ENCODE data around the gene HMOX2.

The HMOX2 gene

GRCh38 chr16:4534151-4534790, 58.1 kb downstream of the HMOX2 start:
- Mint-ChIP-seq H3K27me3 (ENCODE audit: low read depth) (peaks cover 2% of the 10 kb centered on the region), H3K4me3 (no peak overlapping the region), H3K27ac (peak overlapping the region; percentile 67), H3K4me1 (ENCODE audit: low read depth) (peaks cover 41% of the 10 kb centered on the region), H3K36me3 (ENCODE audit: low read depth) (peaks cover 24% of the 10 kb centered on the region), H3K9me3 (peaks cover 6% of the 10 kb centered on the region)
- DNase-seq (ENCODE audit: low spot score), result no peak

GRCh38 chr16:4535627-4536108, 59.5 kb downstream of the HMOX2 start:
- Mint-ChIP-seq H3K36me3 (ENCODE audit: low read depth) (peaks cover 28% of the 10 kb centered on the region), H3K9me3 (peaks cover 16% of the 10 kb centered on the region), H3K27ac (peak overlapping the region; percentile 22), H3K4me1 (ENCODE audit: low read depth) (peaks cover 28% of the 10 kb centered on the region), H3K27me3 (ENCODE audit: low read depth) (peaks cover 2% of the 10 kb centered on the region), H3K4me3 (peak overlapping the region; percentile 5)
- DNase-seq (ENCODE audit: low spot score), result peak; percentile 61

- Mint-ChIP-seq H3K27ac (peak overlapping the region; percentile 80), H3K4me3 (peak overlapping the region; percentile 83), H3K9me3 (peaks cover 16% of the 10 kb centered on the region), H3K36me3 (ENCODE audit: low read depth) (peaks cover 28% of the 10 kb centered on the region), H3K4me1 (ENCODE audit: low read depth) (peaks cover 28% of the 10 kb centered on the region), H3K27me3 (ENCODE audit: low read depth) (peaks cover 2% of the 10 kb centered on the region)
- DNase-seq (ENCODE audit: low spot score), result no peak
These were observed 60.4 kb downstream of the HMOX2 start for GRCh38 chr16:4536391-4537106.

- Mint-ChIP-seq H3K36me3 (ENCODE audit: low read depth) (peaks cover 22% of the 10 kb centered on the region), H3K27ac (peak overlapping the region; percentile 80), H3K9me3 (peaks cover 16% of the 10 kb centered on the region), H3K4me3 (peak overlapping the region; percentile 83), H3K27me3 (ENCODE audit: low read depth) (peaks cover 2% of the 10 kb centered on the region), H3K4me1 (ENCODE audit: low read depth) (peaks cover 28% of the 10 kb centered on the region)
- no peak for DNase-seq (ENCODE audit: low spot score)
These were observed 61.5 kb downstream of the HMOX2 start for GRCh38 chr16:4537376-4538343.

- DNase-seq (ENCODE audit: low spot score), result peak; percentile 91
- peaks cover 28% of the 10 kb centered on the region for H3K4me1 Mint-ChIP-seq (ENCODE audit: low read depth)
These were observed 62.4 kb downstream of the HMOX2 start, which contains the start of gene CDIP1 for GRCh38 chr16:4538350-4539235. Gene CDIP1 (minus strand): TSS chr16:4538773. CDS start chr16:4514130, 24,643 bp downstream.

GRCh38 chr16:4539716-4540284, 63.6 kb downstream of the HMOX2 start:
- Mint-ChIP-seq H3K4me3 (no peak overlapping the region), H3K36me3 (ENCODE audit: low read depth) (peaks cover 15% of the 10 kb centered on the region), H3K27me3 (ENCODE audit: low read depth) (peaks cover 4% of the 10 kb centered on the region), H3K27ac (no peak overlapping the region), H3K4me1 (ENCODE audit: low read depth) (peaks cover 26% of the 10 kb centered on the region), H3K9me3 (peaks cover 16% of the 10 kb centered on the region)
- DNase-seq (ENCODE audit: low spot score), result no peak

More at GRCh38 chr16:4538350-4539235, 62.4 kb downstream of the HMOX2 start, which contains the start of gene CDIP1:
- peak within 1 kb of the TSS; percentile 83 for H3K4me3 Mint-ChIP-seq
- H3K27me3 Mint-ChIP-seq (ENCODE audit: low read depth), result peaks cover 4% of the 10 kb centered on the region
- H3K36me3 Mint-ChIP-seq (ENCODE audit: low read depth), result peaks cover 17% of the 10 kb centered on the region
- peaks cover 16% of the 10 kb centered on the region for H3K9me3 Mint-ChIP-seq
- H3K27ac Mint-ChIP-seq, result peak within 1 kb of the TSS; percentile 80

- Mint-ChIP-seq H3K36me3 (ENCODE audit: low read depth) (peaks cover 5% of the 10 kb centered on the region), H3K27me3 (ENCODE audit: low read depth) (peaks cover 2% of the 10 kb centered on the region), H3K27ac (no peak overlapping the region), H3K9me3 (peaks cover 8% of the 10 kb centered on the region), H3K4me3 (no peak overlapping the region), H3K4me1 (ENCODE audit: low read depth) (peaks cover 7% of the 10 kb centered on the region)
- no peak for DNase-seq (ENCODE audit: low spot score)
These were observed 68.3 kb downstream of the HMOX2 start for GRCh38 chr16:4544473-4544872.

GRCh38 chr16:4548124-4548523, 71.9 kb downstream of the HMOX2 start:
- Mint-ChIP-seq H3K27me3 (ENCODE audit: low read depth) (peaks cover 8% of the 10 kb centered on the region), H3K4me1 (ENCODE audit: low read depth) (peaks cover 10% of the 10 kb centered on the region), H3K27ac (no peak overlapping the region)

GRCh38 chr16:4550591-4550990, 74.4 kb downstream of the HMOX2 start:
- Mint-ChIP-seq H3K4me1 (ENCODE audit: low read depth) (peaks cover 10% of the 10 kb centered on the region), H3K27ac (peak overlapping the region; percentile 50), H3K4me3 (no peak overlapping the region), H3K27me3 (ENCODE audit: low read depth) (peaks cover 8% of the 10 kb centered on the region), H3K9me3 (no peaks in the 10 kb centered on the region), H3K36me3 (ENCODE audit: low read depth) (no peaks in the 10 kb centered on the region)
- no peak for DNase-seq (ENCODE audit: low spot score)

More at GRCh38 chr16:4548124-4548523, 71.9 kb downstream of the HMOX2 start:
- no peaks in the 10 kb centered on the region for H3K36me3 Mint-ChIP-seq (ENCODE audit: low read depth)
- DNase-seq (ENCODE audit: low spot score), result no peak
- H3K4me3 Mint-ChIP-seq, result no peak overlapping the region
- no peaks in the 10 kb centered on the region for H3K9me3 Mint-ChIP-seq

GRCh38 chr16:4552541-4552940, 76.3 kb downstream of the HMOX2 start:
- Mint-ChIP-seq H3K27ac (no peak overlapping the region), H3K9me3 (no peaks in the 10 kb centered on the region), H3K4me1 (ENCODE audit: low read depth) (peaks cover 9% of the 10 kb centered on the region), H3K36me3 (ENCODE audit: low read depth) (no peaks in the 10 kb centered on the region), H3K27me3 (ENCODE audit: low read depth) (peaks cover 11% of the 10 kb centered on the region), H3K4me3 (no peak overlapping the region)
- no peak for DNase-seq (ENCODE audit: low spot score)

GRCh38 chr16:4556112-4556511, 79.9 kb downstream of the HMOX2 start, which contains the start of gene C16orf96:
Gene C16orf96 (plus strand): TSS chr16:4556340. CDS start chr16:4556490, 150 bp downstream.
- no peak within 1 kb of the TSS for H3K4me3 Mint-ChIP-seq
- no peaks in the 10 kb centered on the region for H3K4me1 Mint-ChIP-seq (ENCODE audit: low read depth)
- no peaks in the 10 kb centered on the region for H3K36me3 Mint-ChIP-seq (ENCODE audit: low read depth)
- no peak within 1 kb of the TSS for H3K27ac Mint-ChIP-seq
- DNase-seq (ENCODE audit: low spot score), result no peak
- no peaks in the 10 kb centered on the region for H3K9me3 Mint-ChIP-seq
- H3K27me3 Mint-ChIP-seq (ENCODE audit: low read depth), result peaks cover 8% of the 10 kb centered on the region

GRCh38 chr16:4556580-4556979, 80.4 kb downstream of the HMOX2 start:
- Mint-ChIP-seq H3K27ac (no peak overlapping the region), H3K4me3 (no peak overlapping the region), H3K36me3 (ENCODE audit: low read depth) (no peaks in the 10 kb centered on the region), H3K4me1 (ENCODE audit: low read depth) (no peaks in the 10 kb centered on the region), H3K27me3 (ENCODE audit: low read depth) (peaks cover 8% of the 10 kb centered on the region), H3K9me3 (no peaks in the 10 kb centered on the region)
- no peak for DNase-seq (ENCODE audit: low spot score)
